Measurements from ENCODE around the gene CYBRD1. TPM values are rescaled to one million over a fixed set of nuclear protein-coding genes. Genes with fewer than 3 reads are reported as not detected.
"Not testable (repeated sequence)": the region's sequence is repeated elsewhere in the genome, so short reads cannot be mapped to it uniquely, and the experiment has no call there.

The CYBRD1 gene
- under 1 TPM; 0.24 to 0.69 TPM for total RNA-seq

- Mint-ChIP-seq H3K36me3 (ENCODE audit: low read depth) (no peaks in the 10 kb centered on the region), H3K4me1 (no peaks in the 10 kb centered on the region), H3K27ac (no peak within 1 kb of the TSS), H3K27me3 (peaks cover 36% of the 10 kb centered on the region), H3K4me3 (peak within 1 kb of the TSS; percentile 66), H3K9me3 (no peaks in the 10 kb centered on the region)
- ATAC-seq (replicated peaks): peak; percentile 40
Measured at GRCh38 chr2:171522052-171522787, at the start of gene CYBRD1. CYBRD1 (plus strand) TSS chr2:171522474; CDS start chr2:171522546, 72 bp downstream.

- H3K36me3 Mint-ChIP-seq (ENCODE audit: low read depth): peaks cover 90% of the 10 kb centered on the region
- H3K4me3 Mint-ChIP-seq: no peak overlapping the region
- ATAC-seq (replicated peaks): no peak
- no peaks in the 10 kb centered on the region for H3K9me3 Mint-ChIP-seq
- no peaks in the 10 kb centered on the region for H3K27me3 Mint-ChIP-seq
- no peak overlapping the region for H3K27ac Mint-ChIP-seq
- no peaks in the 10 kb centered on the region for H3K4me1 Mint-ChIP-seq
Measured at GRCh38 chr2:171475979-171476378, 46.3 kb upstream of the CYBRD1 start.

- Mint-ChIP-seq H3K4me1 (no peaks in the 10 kb centered on the region), H3K9me3 (no peaks in the 10 kb centered on the region), H3K27ac (no peak overlapping the region), H3K27me3 (no peaks in the 10 kb centered on the region), H3K36me3 (ENCODE audit: low read depth) (peaks cover 98% of the 10 kb centered on the region), H3K4me3 (no peak overlapping the region)
- no peak for ATAC-seq (replicated peaks)
Measured at GRCh38 chr2:171478345-171478744, 43.9 kb upstream of the CYBRD1 start.

- Mint-ChIP-seq H3K27me3 (no peaks in the 10 kb centered on the region), H3K9me3 (no peaks in the 10 kb centered on the region), H3K27ac (peak overlapping the region; percentile 8), H3K4me3 (no peak overlapping the region), H3K36me3 (ENCODE audit: low read depth) (peaks cover 88% of the 10 kb centered on the region), H3K4me1 (no peaks in the 10 kb centered on the region)
- peak; percentile 60 for ATAC-seq (replicated peaks)
Measured at GRCh38 chr2:171479154-171479814, 43.0 kb upstream of the CYBRD1 start.

GRCh38 chr2:171480908-171481307 is 41.4 kb upstream of the CYBRD1 start:
- Mint-ChIP-seq H3K27ac (no peak overlapping the region), H3K27me3 (no peaks in the 10 kb centered on the region), H3K9me3 (no peaks in the 10 kb centered on the region), H3K36me3 (ENCODE audit: low read depth) (peaks cover 82% of the 10 kb centered on the region), H3K4me3 (no peak overlapping the region), H3K4me1 (peaks cover 10% of the 10 kb centered on the region)
- ATAC-seq (replicated peaks): no peak

- Mint-ChIP-seq H3K4me1 (peaks cover 10% of the 10 kb centered on the region), H3K9me3 (no peaks in the 10 kb centered on the region), H3K4me3 (no peak overlapping the region), H3K27ac (no peak overlapping the region), H3K36me3 (ENCODE audit: low read depth) (peaks cover 71% of the 10 kb centered on the region), H3K27me3 (no peaks in the 10 kb centered on the region)
- no peak for ATAC-seq (replicated peaks)
Measured at GRCh38 chr2:171482308-171482707, 40.0 kb upstream of the CYBRD1 start.

GRCh38 chr2:171482877-171483276 is 39.4 kb upstream of the CYBRD1 start:
- Mint-ChIP-seq H3K4me1 (peaks cover 10% of the 10 kb centered on the region), H3K9me3 (no peaks in the 10 kb centered on the region), H3K27me3 (no peaks in the 10 kb centered on the region), H3K27ac (no peak overlapping the region), H3K36me3 (ENCODE audit: low read depth) (peaks cover 70% of the 10 kb centered on the region), H3K4me3 (no peak overlapping the region)
- no peak for ATAC-seq (replicated peaks)

GRCh38 chr2:171483793-171484192 is 38.5 kb upstream of the CYBRD1 start:
- peaks cover 10% of the 10 kb centered on the region for H3K4me1 Mint-ChIP-seq
- H3K27ac Mint-ChIP-seq: no peak overlapping the region
- no peak for ATAC-seq (replicated peaks)

GRCh38 chr2:171485116-171485515 is 37.2 kb upstream of the CYBRD1 start:
- no peak for ATAC-seq (replicated peaks)
- no peaks in the 10 kb centered on the region for H3K9me3 Mint-ChIP-seq
- H3K4me1 Mint-ChIP-seq: peaks cover 10% of the 10 kb centered on the region
- H3K27ac Mint-ChIP-seq: peak overlapping the region; percentile 42
- no peaks in the 10 kb centered on the region for H3K27me3 Mint-ChIP-seq
- no peak overlapping the region for H3K4me3 Mint-ChIP-seq
- peaks cover 47% of the 10 kb centered on the region for H3K36me3 Mint-ChIP-seq (ENCODE audit: low read depth)

More at GRCh38 chr2:171483793-171484192, 38.5 kb upstream of the CYBRD1 start:
- H3K4me3 Mint-ChIP-seq: no peak overlapping the region
- H3K9me3 Mint-ChIP-seq: no peaks in the 10 kb centered on the region
- H3K27me3 Mint-ChIP-seq: no peaks in the 10 kb centered on the region
- peaks cover 60% of the 10 kb centered on the region for H3K36me3 Mint-ChIP-seq (ENCODE audit: low read depth)

- Mint-ChIP-seq H3K27me3 (no peaks in the 10 kb centered on the region), H3K9me3 (no peaks in the 10 kb centered on the region), H3K4me1 (peaks cover 10% of the 10 kb centered on the region), H3K4me3 (no peak overlapping the region), H3K27ac (no peak overlapping the region), H3K36me3 (ENCODE audit: low read depth) (peaks cover 27% of the 10 kb centered on the region)
- ATAC-seq (replicated peaks): no peak
Measured at GRCh38 chr2:171487201-171487600, 35.1 kb upstream of the CYBRD1 start.

- H3K9me3 Mint-ChIP-seq: no peaks in the 10 kb centered on the region
- H3K27ac Mint-ChIP-seq: no peak overlapping the region
- H3K36me3 Mint-ChIP-seq (ENCODE audit: low read depth): peaks cover 21% of the 10 kb centered on the region
- no peak overlapping the region for H3K4me3 Mint-ChIP-seq
- H3K27me3 Mint-ChIP-seq: no peaks in the 10 kb centered on the region
- H3K4me1 Mint-ChIP-seq: peaks cover 10% of the 10 kb centered on the region
- no peak for ATAC-seq (replicated peaks)
Measured at GRCh38 chr2:171487803-171488259, 34.4 kb upstream of the CYBRD1 start.

- no peaks in the 10 kb centered on the region for H3K27me3 Mint-ChIP-seq
- H3K27ac Mint-ChIP-seq: no peak overlapping the region
- H3K9me3 Mint-ChIP-seq: no peaks in the 10 kb centered on the region
- H3K4me3 Mint-ChIP-seq: no peak overlapping the region
- peaks cover 6% of the 10 kb centered on the region for H3K36me3 Mint-ChIP-seq (ENCODE audit: low read depth)
- no peak for ATAC-seq (replicated peaks)
- H3K4me1 Mint-ChIP-seq: no peaks in the 10 kb centered on the region
Measured at GRCh38 chr2:171490577-171490976, 31.7 kb upstream of the CYBRD1 start.

GRCh38 chr2:171491292-171491691 is 31.0 kb upstream of the CYBRD1 start:
- no peak overlapping the region for H3K4me3 Mint-ChIP-seq
- peaks cover 6% of the 10 kb centered on the region for H3K36me3 Mint-ChIP-seq (ENCODE audit: low read depth)
- H3K4me1 Mint-ChIP-seq: no peaks in the 10 kb centered on the region
- ATAC-seq (replicated peaks): no peak
- H3K27ac Mint-ChIP-seq: no peak overlapping the region
- H3K27me3 Mint-ChIP-seq: no peaks in the 10 kb centered on the region
- H3K9me3 Mint-ChIP-seq: no peaks in the 10 kb centered on the region

- Mint-ChIP-seq H3K27me3 (no peaks in the 10 kb centered on the region), H3K9me3 (no peaks in the 10 kb centered on the region)
- no peak for ATAC-seq (replicated peaks)
Measured at GRCh38 chr2:171492664-171493063, 29.6 kb upstream of the CYBRD1 start.

GRCh38 chr2:171497664-171498063 is 24.6 kb upstream of the CYBRD1 start:
- not testable (repeated sequence) for ATAC-seq (replicated peaks); H3K27ac Mint-ChIP-seq; H3K4me3 Mint-ChIP-seq; H3K27me3 Mint-ChIP-seq; H3K36me3 Mint-ChIP-seq (ENCODE audit: low read depth); H3K4me1 Mint-ChIP-seq; H3K9me3 Mint-ChIP-seq

More at GRCh38 chr2:171492664-171493063, 29.6 kb upstream of the CYBRD1 start:
- Mint-ChIP-seq H3K4me3 (no peak overlapping the region), H3K27ac (no peak overlapping the region), H3K36me3 (ENCODE audit: low read depth) (peaks cover under 1% of the 10 kb centered on the region), H3K4me1 (no peaks in the 10 kb centered on the region)
